Subcutaneous abdominal adipose tissue (tissue), 5 donors: ENCODE measurements around the gene CXCL3.
"Not testable (repeated sequence)": the region's sequence is repeated elsewhere in the genome, so short reads cannot be mapped to it uniquely, and the experiment has no call there.

Experiments used
- H3K27ac ChIP-seq: one replicate; pipeline ENCODE4 v1.7.0; 2013; ENCODE audit warnings: low read depth, mild to moderate bottlenecking, inconsistent platforms, low read length, moderate library complexity
- H3K27me3 ChIP-seq, 5 donors: one replicate each; pipeline ENCODE4 v1.7.0; 2013; ENCODE audit warnings: low read length in 5 of 5, inconsistent platforms in 1 of 5; ENCODE audit not compliant: control insufficient read depth in 5 of 5, insufficient read depth in 4 of 5
- H3K36me3 ChIP-seq, 5 donors: one replicate each; pipeline ENCODE4 v1.7.0; 2013; ENCODE audit warnings: low read length in 5 of 5; ENCODE audit not compliant: control insufficient read depth in 5 of 5, insufficient read depth in 5 of 5
- H3K4me1 ChIP-seq, 5 donors: one replicate each; pipeline ENCODE4 v1.7.0; 2013; ENCODE audit warnings: low read length in 5 of 5, mild to moderate bottlenecking in 3 of 5, moderate library complexity in 1 of 5; ENCODE audit not compliant: control insufficient read depth in 5 of 5, insufficient read depth in 5 of 5
- H3K4me3 ChIP-seq, 5 donors: one replicate each; pipeline ENCODE4 v1.7.0; 2013; ENCODE audit warnings: low read length in 5 of 5, low read depth in 1 of 5
- H3K9ac ChIP-seq, 5 donors: one replicate each; pipeline ENCODE4 v1.7.0; 2013; ENCODE audit warnings: low read length in 5 of 5, mild to moderate bottlenecking in 4 of 5, moderate library complexity in 3 of 5
- H3K9me3 ChIP-seq, 5 donors: one replicate each; pipeline ENCODE4 v1.7.0; 2013; ENCODE audit warnings: low read length in 5 of 5; ENCODE audit not compliant: control insufficient read depth in 5 of 5
- donor health status: healthy.
- donor health status: healthy.
- donor health status: healthy.
- donor health status: healthy.
- donor health status: healthy.

Gene CXCL3

GRCh38 chr4:74038425-74039314, at the start of gene CXCL3:
CXCL3 (minus strand) TSS chr4:74038689; CDS start chr4:74038611, 78 bp downstream.
- H3K27me3 ChIP-seq = no peaks in the 10 kb centered on the region
- H3K36me3 ChIP-seq = no peaks in the 10 kb centered on the region
- H3K4me3 ChIP-seq = peak within 1 kb of the TSS; percentile 71 to 91 (median 78)
- H3K9me3 ChIP-seq = no peaks in the 10 kb centered on the region
- peaks cover 0 to 23% (median 12%) of the 10 kb centered on the region in 5 donors for H3K4me1 ChIP-seq
- H3K9ac ChIP-seq = peak within 1 kb of the TSS; percentile 22 to 92 (median 79)
- peak within 1 kb of the TSS; percentile 71 for H3K27ac ChIP-seq

GRCh38 chr4:74087481-74087880, 49.0 kb upstream of the CXCL3 start:
- no peaks in the 10 kb centered on the region for H3K27me3 ChIP-seq
- H3K9me3 ChIP-seq = no peaks in the 10 kb centered on the region
- H3K4me1 ChIP-seq = no peaks in the 10 kb centered on the region
- H3K36me3 ChIP-seq = no peaks in the 10 kb centered on the region
- no peak overlapping the region for H3K27ac ChIP-seq
- H3K4me3 ChIP-seq = no peak overlapping the region
- H3K9ac ChIP-seq = no peak overlapping the region

GRCh38 chr4:74085669-74086068, 47.2 kb upstream of the CXCL3 start:
- Histone ChIP-seq H3K9me3 (no peaks in the 10 kb centered on the region), H3K4me1 (no peaks in the 10 kb centered on the region), H3K9ac (no peak overlapping the region), H3K36me3 (no peaks in the 10 kb centered on the region), H3K4me3 (no peak overlapping the region), H3K27me3 (no peaks in the 10 kb centered on the region), H3K27ac (no peak overlapping the region)

- no peak overlapping the region for H3K27ac ChIP-seq
- H3K27me3 ChIP-seq = no peaks in the 10 kb centered on the region
- H3K9me3 ChIP-seq = no peaks in the 10 kb centered on the region
- H3K4me1 ChIP-seq = no peaks in the 10 kb centered on the region
- no peak overlapping the region for H3K4me3 ChIP-seq
- no peaks in the 10 kb centered on the region for H3K36me3 ChIP-seq
- no peak overlapping the region for H3K9ac ChIP-seq
Measured at GRCh38 chr4:74084984-74085383, 46.5 kb upstream of the CXCL3 start.

- no peak overlapping the region for H3K4me3 ChIP-seq
- H3K4me1 ChIP-seq = no peaks in the 10 kb centered on the region
- H3K36me3 ChIP-seq = no peaks in the 10 kb centered on the region
- H3K9ac ChIP-seq = no peak overlapping the region
- no peaks in the 10 kb centered on the region for H3K27me3 ChIP-seq
- H3K9me3 ChIP-seq = no peaks in the 10 kb centered on the region
- no peak overlapping the region for H3K27ac ChIP-seq
Measured at GRCh38 chr4:74083546-74083945, 45.1 kb upstream of the CXCL3 start.

- Histone ChIP-seq H3K36me3 (no peaks in the 10 kb centered on the region), H3K9me3 (no peaks in the 10 kb centered on the region), H3K9ac (no peak overlapping the region), H3K27me3 (no peaks in the 10 kb centered on the region), H3K27ac (no peak overlapping the region), H3K4me3 (no peak overlapping the region), H3K4me1 (no peaks in the 10 kb centered on the region)
Measured at GRCh38 chr4:74081035-74081434, 42.5 kb upstream of the CXCL3 start.

GRCh38 chr4:74080351-74080750, 41.9 kb upstream of the CXCL3 start:
- not testable (repeated sequence) for H3K27ac ChIP-seq, H3K9me3 ChIP-seq, H3K36me3 ChIP-seq, H3K9ac ChIP-seq, H3K4me1 ChIP-seq, H3K4me3 ChIP-seq, H3K27me3 ChIP-seq

GRCh38 chr4:74079024-74079423, 40.5 kb upstream of the CXCL3 start:
- not testable (repeated sequence) for H3K27ac ChIP-seq, H3K9me3 ChIP-seq, H3K9ac ChIP-seq, H3K36me3 ChIP-seq, H3K4me1 ChIP-seq, H3K27me3 ChIP-seq, H3K4me3 ChIP-seq

GRCh38 chr4:74073358-74073757, 34.9 kb upstream of the CXCL3 start:
- H3K4me1 ChIP-seq = no peaks in the 10 kb centered on the region
- no peaks in the 10 kb centered on the region for H3K36me3 ChIP-seq
- H3K4me3 ChIP-seq = no peak overlapping the region
- no peaks in the 10 kb centered on the region for H3K27me3 ChIP-seq
- no peak overlapping the region for H3K9ac ChIP-seq
- H3K27ac ChIP-seq = no peak overlapping the region
- H3K9me3 ChIP-seq = no peaks in the 10 kb centered on the region

- no peaks in the 10 kb centered on the region for H3K9me3 ChIP-seq
- H3K4me1 ChIP-seq = no peaks in the 10 kb centered on the region
- no peak overlapping the region for H3K4me3 ChIP-seq
- no peak overlapping the region for H3K9ac ChIP-seq
- no peaks in the 10 kb centered on the region for H3K36me3 ChIP-seq
- H3K27ac ChIP-seq = no peak overlapping the region
- H3K27me3 ChIP-seq = no peaks in the 10 kb centered on the region
Measured at GRCh38 chr4:74072739-74073138, 34.2 kb upstream of the CXCL3 start.
